GM15510 (cell line): ENCODE measurements around the gene HS6ST1.

ENCODE experiments used
- POLR2A ChIP-seq: IDR thresholded peaks from 3 replicates; pipeline ENCODE4 v1.6.1; 2011; ENCODE audit warnings: borderline replicate concordance; ENCODE audit not compliant: insufficient read length; ENCODE audit errors: extremely low read depth

Gene HS6ST1

DNA sequence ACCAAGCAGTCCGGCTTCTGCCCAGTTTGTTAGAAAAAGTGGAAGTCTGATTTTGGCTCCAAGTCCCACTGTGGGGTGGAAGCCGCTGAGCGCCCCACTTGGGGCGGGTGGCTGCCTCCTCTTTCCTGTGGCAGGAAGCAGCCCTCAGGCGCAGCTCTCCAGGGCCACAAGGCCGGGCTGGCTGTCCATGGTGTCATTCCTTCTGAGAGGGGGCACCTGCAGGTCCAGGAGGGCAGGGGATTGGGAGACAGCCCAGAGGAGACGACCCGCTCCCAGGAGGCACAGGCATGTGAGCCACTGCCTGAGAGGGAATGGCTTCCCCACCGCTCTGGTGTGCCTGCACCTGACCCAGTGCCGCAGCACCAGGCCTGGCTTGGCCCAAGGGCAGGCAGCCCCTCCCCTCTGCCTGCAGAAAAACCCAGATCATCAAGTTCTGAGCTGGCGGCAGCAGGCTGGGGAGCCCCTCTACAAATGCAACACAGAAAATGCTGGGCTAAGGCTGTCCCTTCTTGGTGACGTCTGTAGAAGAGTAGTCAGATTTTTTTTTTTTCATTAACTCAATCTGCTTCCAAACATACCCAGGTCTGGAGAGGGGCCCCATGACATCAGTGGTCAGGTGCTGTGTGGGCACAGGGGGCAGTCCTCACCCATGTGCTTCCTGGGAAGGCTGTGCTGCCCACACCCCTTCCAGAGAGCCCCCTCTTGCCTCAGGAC is 38.4 kb downstream of the HS6ST1 start:
- no peak for TF ChIP-seq POLR2A

DNA sequence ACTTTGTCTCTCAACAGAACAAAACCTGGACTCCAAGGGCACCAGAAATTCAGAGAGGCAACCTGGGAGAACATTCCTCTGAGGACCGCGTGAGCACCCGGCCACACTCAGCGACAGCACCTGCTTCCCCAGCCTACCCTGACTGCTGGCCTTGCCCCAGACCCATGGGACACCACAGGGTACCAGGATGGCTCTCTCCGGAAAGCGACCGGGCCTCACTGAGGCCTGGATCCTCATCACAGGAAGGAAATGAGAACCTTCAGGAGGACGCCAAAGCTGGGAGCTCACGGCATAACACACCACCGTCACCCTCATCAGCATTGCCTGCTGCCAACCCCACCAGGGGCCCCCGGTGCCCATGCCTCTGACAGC is 38.9 kb downstream of the HS6ST1 start:
- no peak for TF ChIP-seq POLR2A

DNA sequence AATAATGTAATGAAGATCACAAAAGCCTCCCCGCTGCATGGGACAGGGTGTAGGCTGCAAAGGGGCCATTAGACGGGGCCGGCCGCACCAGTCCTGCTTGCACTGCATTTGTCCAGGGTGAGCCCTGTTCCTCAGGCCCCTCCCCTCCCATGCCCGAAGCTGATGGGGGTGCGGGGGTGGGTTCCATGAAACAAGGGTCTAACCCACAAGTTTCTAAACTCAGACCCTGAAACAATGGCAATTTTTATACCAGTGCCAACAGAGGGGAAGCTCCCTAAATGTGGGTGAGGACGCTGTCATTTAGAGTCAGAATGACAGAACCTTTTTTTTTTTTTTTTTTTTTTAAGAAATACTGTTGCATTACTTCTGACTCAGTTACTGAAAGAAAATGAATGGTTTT is 39.7 kb downstream of the HS6ST1 start:
- TF ChIP-seq POLR2A: no peak

DNA sequence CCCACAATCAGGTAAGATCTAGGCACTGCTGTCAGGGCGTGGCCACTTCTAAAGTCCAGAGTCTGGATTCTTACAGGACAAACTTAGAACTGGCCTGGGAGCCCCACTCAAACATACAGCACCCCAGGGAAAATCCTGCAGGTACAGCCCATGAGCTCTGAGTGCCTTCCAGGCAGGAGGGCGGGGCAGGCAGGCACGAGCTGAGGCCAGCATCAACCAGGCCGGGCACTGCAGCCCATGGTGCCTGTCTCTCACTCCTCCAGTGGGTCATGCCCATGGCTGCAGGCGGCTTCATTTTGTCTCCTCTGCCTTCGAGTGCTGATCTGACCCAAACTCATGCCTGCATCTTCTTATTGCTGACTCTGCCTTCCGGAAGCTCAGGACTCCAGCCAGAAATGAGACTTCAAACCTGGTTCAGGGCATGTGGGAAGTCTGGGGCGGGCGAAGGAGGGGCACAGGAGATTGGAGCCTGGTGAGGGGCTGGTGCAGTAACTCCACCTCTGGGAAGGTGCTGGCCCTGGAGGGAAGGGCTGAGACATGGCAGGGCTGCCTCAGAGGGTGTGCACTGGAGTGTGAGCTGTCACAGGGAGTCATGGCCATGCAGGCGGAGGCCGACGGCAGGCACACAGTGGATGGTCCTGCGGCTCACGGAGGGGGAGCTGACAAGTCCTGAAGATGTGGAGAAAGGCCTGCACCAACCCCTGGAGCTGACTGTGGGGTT is 40.5 kb downstream of the HS6ST1 start:
- TF ChIP-seq POLR2A: no peak

DNA sequence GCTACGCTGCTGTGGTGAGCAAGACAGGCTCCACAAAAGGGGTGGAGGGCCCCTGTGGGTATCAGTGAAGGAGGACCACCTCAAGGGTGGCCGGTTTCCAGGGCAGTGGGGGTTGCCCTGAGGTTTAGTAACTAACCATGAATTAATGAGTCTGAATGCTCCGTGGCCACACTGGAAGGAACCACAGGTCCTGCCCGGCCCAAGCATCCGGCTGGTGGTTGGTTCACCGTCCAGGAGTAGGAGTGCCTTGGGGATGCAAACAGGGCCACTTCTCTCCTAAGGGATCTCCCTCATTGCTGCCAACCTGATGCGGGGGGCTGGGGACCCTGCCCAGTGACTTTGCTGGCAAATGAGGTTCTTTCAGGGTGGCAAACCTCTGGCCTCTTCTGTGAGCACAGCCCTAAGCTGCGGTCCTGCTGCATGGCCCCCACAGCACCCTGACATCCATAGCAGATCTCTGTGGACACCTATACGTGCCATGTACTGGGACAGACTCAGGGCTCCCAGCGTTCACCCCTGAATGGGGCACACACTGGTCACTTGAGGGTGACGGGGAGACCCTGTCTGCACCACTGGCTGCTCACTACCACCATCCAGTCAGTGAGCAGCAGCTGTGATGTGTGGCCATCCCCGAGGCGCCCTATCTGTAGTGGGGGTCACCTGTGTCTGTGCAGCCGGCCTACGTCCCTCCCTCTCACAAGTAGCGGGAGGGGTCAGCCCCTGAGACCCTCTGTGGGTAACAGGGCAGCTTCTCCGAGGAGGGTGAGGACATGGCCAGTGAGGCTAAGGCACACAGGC is 41.6 kb downstream of the HS6ST1 start:
- no peak for TF ChIP-seq POLR2A

DNA sequence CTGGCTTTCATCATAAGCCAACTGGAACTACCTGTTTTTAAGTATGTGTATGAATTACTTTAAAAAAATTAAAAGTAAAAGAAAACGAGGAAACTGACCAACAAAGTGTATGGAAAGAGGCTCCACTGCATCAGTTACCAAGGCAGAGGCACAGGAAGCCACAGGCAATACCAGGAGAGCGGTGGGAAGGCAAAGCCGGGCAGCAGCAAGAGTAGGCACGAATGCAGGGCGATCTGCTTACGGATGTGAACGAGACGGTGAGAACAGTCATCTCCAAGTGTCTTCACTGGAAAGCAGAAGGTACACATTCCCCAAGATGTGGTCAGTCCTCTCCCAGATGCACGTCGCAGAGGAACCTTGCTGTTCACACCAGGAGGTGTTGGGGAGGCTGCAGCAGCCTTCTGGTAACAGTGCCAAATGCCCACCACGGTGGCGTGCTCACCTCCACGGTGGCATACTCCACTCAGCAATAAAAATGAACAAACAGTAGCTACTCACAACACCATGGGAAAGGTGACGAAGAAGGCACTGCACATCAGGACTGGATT is 43.1 kb downstream of the HS6ST1 start:
- no peak for TF ChIP-seq POLR2A

DNA sequence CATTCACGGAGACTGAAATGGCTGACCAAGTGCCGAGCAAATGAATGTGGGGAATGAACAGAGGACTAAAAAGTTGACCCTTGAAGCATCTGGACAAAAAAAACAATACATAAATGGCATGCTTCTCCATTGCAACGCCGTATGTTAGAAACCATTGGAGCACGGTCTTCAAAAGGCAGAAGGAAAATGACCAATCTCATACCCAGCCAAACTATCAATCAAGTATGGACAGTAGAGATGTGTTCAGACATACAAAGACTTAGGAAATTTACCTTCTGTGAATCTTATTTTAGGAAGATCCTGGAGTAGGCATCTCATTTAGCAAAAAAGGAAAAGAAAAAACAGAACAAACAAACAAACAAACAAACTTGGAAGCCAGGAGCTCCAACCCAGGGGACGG is 44.5 kb downstream of the HS6ST1 start:
- no peak for TF ChIP-seq POLR2A

DNA sequence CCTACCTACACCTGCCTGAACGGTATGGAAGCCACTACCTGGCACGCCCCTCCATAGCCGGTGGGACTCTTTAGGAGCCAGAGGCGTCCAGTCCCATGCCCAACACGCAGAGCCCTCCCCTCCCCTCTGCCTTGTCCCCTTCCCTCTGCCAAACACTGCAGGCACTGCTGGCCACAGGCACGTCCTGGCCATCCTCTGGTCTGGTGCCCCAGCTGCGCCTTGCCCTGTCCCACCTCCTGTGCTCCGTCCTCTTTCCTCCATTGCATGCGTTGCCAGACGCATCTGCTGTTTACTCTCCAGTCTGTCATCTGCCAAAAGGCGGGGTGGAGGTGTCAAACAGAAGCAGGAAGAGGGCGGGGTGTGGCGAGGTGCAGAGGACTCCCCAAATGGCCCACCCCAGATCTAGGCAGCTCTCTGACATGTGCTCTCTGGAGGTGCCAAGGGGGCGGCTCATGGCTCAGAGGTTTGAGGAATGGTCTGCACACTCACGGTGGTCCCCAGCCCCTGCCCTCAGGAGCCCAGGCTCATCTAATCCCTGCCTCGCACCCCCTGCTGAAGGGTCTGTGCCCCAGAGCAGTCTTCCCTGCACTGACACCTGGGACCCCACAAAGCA is 45.1 kb downstream of the HS6ST1 start:
- TF ChIP-seq POLR2A: no peak

DNA sequence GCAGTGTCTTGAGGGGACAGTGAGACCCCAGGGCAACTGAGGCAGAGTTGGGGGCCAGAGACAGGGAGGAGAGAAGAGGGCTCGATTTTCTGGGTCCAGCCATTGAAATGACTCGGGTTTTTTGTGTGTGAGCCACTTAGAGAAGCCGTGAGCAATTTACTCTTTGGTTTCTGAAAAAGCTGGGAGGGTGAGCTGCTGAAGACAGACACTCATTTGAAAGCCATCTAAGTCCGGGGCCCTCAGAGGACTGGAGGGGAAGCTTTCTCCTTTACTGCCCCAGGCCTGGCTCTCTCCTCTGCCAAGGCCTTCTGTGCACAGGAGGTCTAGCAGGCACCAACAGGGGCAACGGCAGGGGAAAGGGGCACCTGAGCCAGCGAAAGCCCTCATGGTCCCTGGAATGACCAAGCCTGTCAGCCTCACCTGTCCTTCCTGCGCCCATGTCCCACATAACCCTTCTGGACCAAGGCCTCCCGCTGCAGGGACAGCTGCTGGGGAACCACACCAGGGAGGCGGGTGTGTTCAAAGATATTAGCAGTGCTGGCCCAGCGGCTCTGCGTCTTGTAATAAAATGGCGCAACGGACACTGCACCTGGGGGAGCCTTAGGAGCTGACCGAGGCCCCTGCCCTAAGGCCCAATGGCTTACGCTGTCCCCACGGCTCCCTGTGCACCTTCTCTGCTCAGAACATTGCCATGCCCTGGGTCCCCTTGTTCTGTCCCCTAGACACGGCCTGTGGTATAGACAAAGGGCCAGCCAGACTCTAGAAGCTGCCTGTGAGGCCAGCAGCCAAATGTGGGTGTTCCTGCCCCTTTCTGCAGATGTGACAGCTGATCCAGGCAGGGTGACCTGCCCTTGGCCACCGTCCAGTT is 45.8 kb downstream of the HS6ST1 start:
- no peak for TF ChIP-seq POLR2A

DNA sequence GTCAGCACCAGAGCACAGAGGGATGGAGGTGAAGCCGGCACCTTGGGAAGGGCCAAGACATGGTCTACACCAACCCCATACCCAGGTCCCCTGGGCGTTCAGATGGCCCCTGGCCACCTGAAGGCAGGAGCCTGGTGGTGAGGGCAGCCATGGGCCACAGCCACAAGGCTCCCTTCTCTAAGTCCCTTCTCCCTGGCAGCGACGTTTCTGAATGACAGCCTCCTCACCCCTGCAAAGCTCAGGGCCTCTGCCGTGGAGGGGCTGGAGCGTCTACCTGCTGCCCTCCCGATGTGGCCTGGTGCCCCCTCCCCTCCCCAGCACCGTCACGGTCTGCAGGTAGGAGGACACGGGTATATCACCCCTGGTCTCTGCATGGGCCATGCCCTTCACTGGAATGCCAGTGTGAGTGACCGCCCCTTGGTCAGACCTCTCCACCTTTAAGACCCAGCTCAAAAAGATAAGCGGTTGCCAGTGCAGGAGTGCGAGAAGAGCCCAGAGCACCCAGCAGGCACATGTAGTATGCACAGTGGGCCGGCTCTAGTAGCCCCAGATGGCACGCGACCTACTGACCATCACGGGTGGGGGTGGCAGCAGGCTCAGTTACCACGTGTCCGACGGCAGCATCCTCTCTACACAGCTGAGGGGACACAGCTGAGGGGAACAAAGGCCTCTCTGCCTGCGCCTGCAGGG is 46.6 kb downstream of the HS6ST1 start:
- TF ChIP-seq POLR2A: no peak

DNA sequence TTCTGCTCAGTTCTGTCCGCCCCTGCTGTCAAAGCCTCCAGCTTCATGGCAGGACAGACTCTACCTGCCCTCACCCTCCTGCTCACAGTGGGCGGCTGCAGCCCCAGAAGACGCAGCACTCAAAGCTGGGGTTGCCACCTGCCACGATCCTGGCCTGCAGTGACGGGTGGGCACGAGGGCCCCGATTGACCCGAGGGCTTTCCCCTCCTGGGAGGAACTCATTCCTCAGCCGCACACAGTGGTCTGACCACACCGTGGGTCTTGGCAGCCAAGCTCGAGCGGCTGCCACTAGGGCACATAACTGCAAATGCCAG is 47.1 kb downstream of the HS6ST1 start:
- TF ChIP-seq POLR2A: no peak

DNA sequence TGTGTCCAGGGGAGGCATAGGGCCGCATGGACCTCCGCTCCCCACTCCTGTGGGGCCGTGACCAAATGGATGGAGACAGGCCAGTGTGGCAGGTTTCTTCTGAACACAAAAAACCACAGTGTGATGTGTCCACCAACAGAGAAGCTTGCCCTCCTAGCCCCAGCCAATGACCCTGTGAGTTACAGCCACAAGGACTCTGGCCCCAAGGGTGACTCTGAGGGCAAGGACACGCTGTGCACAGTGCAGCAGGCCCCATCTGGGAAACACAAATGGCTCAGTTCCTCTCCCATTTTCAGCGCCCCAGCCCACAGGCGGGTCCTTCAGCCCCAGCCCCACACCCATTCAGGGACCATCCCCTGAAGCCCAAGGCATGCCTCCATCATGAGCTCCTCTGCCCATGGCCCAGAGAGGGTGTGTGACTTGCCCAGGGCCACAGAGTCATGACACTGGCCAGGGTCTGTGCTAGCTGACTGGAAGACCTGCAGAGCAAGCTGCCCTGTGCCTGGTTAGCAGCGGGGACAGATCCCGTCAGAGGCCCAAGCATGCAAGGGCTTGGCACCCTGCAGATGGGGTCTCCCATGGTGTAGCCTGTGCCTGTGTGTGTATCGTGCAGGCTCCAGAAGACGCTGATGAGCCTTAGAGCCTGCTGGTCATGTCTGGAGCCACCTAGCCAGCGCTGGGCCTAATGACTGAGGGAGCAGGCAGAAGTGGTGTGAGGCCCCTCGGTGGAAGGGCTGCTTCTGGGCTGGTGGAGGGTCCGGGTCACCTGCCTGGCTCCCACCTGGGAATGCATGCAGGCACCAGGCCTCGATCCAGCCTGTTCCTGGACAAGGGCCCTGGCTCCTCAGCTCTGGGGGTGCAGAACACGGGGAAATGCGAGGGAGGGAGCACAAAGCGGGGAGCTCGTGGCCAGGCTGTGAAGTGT is 47.7 kb downstream of the HS6ST1 start:
- TF ChIP-seq POLR2A: no peak
